Measurements from ENCODE around the gene DQX1.

The DQX1 gene

DNA sequence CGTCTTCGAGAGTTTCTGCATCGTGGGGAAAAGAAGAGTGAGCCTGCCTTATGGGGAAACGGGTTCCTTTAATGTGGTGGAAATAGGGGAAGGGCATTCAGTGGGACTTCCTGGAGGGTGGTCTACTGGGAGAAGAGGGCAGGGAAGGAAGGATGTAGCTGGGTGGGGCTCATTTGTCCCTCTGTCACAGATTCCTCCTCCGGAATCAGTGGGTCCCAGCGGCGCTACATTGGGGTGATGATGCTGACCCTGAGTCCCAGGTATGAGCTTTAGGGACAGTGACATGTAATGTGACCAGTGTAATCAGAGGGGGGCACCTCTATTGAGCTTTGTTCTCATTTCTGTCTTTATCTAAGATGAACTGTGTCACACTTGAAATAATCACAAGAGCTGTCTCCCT lies 5.6 kb upstream of the DQX1 start:
- no peak for DNase-seq (ENCODE audit: low read depth in 2 of 2)

DNA sequence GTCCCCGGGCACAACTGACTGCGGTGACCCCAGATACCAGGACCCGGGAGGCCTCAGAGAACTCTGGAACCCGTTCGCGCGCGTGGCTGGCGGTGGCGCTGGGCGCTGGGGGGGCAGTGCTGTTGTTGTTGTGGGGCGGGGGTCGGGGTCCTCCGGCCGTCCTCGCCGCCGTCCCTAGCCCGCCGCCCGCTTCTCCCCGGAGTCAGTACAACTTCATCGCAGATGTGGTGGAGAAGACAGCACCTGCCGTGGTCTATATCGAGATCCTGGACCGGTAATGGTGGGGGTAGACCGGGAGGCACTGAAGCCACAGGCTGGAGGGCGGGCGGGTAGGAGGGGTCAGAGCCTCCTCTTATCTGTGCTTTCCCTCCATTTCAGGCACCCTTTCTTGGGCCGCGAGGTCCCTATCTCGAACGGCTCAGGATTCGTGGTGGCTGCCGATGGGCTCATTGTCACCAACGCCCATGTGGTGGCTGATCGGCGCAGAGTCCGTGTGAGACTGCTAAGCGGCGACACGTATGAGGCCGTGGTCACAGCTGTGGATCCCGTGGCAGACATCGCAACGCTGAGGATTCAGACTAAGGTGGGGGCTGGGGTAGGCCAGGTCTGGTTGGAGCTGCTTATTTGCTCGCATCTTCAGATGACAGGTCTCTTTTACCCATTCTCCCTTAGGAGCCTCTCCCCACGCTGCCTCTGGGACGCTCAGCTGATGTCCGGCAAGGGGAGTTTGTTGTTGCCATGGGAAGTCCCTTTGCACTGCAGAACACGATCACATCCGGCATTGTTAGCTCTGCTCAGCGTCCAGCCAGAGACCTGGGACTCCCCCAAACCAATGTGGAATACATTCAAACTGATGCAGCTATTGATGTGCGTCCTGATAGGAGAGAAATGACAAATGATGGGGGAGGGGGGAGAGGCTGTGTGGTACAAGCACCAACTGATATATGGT lies 4.5 kb upstream of the DQX1 start:
- no peak for DNase-seq (ENCODE audit: low read depth in 2 of 2)

DNA sequence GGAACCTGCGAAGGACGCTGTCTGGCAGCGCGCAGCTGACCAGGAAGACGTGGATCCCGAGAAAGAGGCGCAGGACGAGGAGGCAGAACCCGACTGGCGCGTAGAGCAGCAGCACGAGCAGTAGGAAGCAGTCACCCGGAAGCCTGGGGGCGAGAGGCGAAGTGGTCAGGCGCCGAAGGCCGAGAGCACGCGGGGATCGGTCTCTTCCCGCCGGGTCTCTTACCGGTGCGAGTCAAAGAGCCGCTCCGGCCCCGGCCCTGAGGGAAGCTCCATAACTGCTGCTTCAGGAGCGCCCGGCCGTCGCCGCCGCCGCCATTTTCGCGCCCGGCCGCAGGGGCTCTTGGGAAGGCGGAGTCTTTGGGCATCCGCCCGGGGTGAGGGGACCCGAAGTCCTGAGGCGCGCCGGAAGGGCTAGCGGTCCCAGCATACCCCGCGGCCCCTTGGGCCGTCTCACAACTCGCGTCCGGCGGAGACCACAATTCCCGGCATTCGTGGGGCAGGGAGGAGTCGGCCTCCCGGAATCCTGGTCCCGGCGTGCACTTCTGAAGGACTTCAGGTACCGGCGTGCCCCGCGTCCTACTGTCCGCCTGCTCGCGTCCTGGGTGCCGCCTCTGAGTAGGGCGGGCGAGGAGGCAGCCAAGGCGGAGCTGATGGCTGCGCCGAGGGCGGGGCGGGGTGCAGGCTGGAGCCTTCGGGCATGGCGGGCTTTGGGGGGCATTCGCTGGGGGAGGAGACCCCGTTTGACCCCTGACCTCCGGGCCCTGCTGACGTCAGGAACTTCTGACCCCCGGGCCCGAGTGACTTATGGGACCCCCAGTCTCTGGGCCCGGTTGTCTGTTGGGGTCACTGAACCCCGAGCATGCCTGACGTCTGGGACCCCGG lies 3.6 kb upstream of the DQX1 start, which contains the start of the genes AUP1 and HTRA2:
TSS of gene AUP1 (minus strand) at position 350 of the 882 bp plus-strand sequence. CDS start at position 273, 77 bp downstream.
TSS of gene HTRA2 (plus strand) at position 577 of the 882 bp plus-strand sequence. CDS start at position 651, 74 bp downstream.
- peak; percentile 64 to 74 for DNase-seq (ENCODE audit: low read depth in 2 of 2)

DNA sequence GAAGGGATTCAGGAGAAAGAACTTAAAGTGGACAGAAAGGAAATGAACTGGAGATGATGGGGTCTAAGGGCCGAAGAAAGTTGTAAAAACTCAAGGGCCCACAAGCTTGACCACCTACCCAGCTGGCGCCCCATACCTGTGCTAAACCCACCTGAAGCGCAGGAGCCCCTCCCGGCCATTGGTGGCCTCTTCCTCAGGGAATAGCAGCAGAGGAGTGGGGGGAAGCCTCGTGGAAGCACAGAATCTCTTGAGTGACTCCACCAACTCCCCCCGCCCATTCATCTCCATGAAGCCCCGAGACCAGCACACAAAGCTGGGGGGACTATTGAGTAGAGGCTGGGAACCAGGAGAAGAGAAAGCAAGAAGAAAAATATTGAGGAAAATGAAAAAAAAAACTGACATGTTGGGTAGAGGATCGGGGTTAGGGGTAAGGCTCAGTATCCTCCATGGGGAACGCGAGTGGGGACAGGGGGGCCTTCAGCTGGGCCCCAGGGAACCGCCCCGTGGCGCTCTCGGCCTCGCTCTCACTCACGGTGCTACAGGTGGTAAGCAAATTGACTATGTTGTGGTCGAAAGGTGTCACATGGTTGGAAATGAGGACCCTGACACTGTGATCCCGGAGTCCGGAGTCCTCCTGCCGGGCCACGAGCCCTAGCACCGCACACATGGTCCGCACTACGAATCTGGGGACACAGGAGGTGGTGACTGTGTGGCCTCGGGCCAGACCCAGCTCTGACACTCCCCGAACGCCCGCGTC lies 2.7 kb upstream of the DQX1 start:
- no peak for DNase-seq (ENCODE audit: low read depth in 2 of 2)

DNA sequence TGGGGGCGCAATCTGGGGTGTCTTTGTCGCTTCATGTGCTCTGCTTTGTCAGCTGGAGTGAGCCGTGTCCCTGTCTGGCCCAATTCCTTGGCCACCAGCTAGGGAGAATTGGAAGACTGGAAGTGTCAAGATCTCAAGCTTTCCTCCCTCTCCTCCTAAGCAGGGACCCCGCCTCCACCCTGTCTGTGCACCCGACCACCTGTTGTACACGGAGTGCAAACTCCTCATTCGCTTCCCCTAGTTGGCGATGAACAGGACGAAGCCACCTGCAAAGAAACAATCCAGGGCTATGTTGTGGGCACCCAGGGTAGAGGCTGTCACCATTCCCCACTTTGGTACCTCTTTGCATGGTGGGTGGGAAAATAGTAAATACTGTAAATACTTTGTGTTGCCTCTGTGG lies 1.7 kb upstream of the DQX1 start:
- DNase-seq (ENCODE audit: low read depth in 2 of 2) = no peak

DNA sequence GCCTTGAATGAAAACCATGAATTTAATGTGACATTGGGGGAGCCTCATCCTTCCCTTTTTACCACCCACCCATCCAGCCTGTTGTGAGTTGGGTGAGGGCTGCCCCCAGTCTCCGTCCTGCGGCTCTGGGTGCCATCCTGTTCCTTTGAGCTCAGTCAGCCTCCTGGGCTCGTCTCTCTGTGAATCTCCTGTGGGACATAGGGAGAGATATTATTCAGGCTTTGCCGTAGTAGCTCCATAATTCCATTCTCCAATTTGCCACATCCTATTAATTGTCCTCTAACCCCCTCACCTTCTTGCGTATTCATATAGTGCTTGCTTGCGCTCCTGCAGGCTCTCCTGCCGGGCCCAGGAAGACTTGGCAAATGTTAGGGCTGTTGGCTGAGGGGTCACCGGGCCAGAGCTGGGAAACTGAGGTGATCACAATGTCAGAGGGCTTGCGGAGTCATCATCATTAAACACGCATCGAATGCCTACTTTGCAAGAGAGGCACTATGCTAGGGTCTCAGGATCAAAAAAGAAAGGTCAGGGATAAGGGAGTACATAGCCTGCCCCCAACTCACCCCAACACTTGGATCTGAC lies 709 bp upstream of the DQX1 start:
- no peak for DNase-seq (ENCODE audit: low read depth in 2 of 2)

DNA sequence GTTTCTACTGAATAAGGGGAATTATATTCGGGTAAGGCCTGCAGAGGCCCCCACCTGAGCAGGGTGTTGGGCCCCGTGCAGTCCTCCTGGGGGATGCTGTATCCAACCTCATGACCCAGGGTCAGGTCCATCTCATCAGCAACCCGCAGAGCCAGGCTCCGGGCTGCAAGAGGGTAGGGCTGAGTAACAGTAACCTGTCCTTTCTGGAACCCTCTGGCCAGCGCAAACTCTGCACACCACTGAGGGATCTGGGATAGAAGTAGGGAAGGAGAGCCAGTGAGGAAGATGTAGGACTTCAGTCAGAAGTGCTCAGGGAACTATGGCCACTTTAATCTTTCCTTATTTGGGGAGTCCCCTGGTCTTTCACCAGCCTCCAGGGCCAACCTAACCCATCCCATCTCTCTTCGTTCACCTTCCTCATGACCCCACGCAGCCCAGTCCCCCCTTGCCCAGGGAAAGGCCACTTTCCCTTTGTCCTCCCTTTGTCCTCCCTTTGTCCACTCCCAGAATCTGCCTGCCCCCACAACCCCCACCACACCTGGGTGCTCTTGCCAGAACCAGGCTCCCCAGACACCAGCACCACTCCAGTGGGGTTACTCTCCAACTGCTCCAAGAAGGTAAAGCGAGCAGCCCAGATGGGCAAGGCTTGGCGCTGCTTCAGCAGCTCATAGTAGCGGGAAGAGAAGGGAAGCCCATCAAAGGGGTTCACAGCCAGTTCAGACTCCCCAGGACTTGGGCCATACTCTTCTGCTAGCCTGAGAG lies 895 bp downstream of the DQX1 start:
- no peak for DNase-seq (ENCODE audit: low read depth in 2 of 2)

DNA sequence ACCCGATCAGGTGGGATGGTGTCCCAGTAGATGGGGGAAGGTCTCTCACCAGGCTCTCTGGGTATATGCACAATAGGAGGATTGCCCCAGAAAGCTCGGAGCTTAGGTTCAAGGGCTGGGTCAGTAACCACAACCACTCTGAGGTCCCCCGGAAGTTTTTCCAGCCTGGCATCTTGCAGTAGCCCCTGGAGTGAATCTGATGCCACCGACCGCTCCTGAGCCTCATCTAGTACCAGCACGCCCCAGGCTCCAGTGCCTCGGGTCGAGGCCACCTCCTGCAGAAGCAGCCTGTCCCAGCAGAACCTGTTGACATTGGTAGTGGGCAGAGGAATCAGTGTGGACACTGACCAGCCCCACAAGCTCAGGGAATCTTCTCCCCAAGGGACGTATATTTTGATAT lies 2.0 kb downstream of the DQX1 start:
- DNase-seq (ENCODE audit: low read depth in 2 of 2) = no peak

DNA sequence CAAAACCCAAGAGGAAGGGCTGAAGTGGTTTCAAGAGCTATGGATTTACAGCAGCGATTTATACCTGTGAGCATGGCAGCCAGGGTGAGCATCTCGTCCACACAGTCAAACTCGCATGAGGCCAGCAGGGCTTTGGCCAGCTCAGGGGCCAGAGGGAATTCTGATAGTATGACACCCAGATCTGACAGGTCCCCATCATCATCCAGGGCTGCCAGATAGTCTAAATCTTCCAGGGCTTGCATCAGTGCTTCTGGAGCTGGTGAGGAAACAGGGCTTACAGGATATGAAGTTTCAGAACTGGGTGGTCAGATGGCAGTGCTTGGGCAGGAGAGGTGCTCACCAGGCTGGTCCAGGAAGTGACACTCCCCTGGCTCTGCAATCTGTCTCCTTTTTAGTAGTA lies 3.5 kb downstream of the DQX1 start:
- DNase-seq (ENCODE audit: low read depth in 2 of 2) = no peak

DNA sequence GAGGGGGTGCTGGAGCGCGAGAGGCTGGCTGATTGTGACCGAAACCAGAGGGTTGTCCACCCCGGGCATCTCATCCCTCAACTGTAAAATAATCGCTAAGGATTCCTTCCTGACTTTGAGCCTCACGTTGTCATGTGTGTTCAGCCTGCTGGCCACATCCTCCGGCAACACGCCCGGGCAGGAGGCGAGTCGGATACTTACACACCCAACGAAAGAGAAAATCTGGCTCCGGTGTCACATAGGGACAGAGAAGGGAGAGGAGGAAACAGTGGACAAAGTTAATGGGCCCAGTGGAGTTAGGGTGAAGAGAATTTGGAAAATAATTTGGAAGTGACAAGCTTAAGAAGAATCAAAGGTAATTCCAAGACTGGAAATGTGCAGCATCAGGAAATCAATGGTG lies 9.4 kb downstream of the DQX1 start:
- DNase-seq (ENCODE audit: low read depth in 2 of 2) = no peak

DNA sequence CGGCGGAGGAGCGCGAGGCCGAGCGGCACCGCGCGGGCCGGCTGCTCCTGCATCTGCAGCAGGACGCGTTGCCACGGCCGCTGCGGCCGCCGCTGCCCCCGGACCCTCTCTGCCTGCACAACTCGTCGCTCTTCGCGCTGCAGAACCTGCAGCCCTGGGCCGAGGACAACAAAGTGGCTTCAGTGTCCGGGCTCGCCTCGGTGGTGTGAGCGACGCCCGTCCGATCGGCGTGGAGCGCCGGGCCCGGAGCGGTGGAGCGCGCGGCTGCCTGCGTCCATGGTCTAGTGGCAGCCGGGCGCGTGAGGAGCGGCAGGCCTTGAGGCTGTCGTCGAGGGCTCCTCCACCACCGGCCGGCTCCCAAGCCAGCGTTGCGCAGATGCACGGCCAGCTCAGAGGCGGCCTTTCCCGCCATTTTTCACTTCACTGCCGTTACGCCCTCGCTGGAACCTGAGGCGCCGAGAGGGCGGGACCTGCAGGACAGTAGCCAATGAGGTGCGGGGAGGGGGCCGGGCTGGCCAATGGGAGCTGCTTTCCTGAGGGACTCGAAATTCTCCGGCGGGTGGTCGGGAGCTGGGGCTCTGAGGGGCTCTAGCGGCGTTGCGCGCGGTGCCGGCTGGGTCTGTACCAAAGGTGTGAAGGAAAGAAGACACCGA lies 9.9 kb downstream of the DQX1 start:
- DNase-seq (ENCODE audit: low read depth in 2 of 2) = peak in 1 of 2 donors; percentile 62

DNA sequence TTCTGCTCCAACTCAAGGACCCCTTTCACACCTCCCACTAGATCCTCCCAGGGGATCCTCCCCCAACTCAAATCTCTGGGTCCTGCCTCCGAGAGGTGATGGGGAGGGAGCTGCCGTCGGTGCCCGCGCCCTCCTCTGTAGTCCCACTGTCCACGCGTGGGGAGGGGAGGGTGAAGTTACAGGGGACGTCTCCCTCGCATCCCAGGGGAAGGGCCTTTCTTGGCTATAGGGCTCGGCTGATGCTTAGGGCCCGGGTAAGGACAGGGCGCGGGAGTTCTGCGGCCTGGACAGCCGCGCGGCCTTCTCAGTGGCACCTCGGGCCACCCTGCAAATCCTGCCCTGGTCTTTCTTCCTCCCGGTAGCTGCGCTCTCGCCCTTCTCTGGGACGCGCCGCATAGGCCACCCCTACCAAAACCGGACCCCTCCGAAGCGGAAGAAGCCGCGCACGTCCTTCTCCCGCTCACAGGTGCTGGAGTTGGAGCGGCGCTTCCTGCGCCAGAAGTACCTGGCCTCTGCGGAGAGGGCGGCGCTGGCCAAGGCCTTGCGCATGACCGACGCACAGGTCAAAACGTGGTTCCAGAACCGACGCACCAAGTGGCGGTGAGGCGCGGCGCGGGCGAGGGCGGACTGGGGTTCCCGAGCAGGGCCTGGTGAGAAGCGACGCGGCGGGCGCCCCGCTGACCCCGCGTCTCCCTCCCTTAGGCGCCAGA lies 10.6 kb downstream of the DQX1 start:
- DNase-seq (ENCODE audit: low read depth in 2 of 2) = no peak

DNA sequence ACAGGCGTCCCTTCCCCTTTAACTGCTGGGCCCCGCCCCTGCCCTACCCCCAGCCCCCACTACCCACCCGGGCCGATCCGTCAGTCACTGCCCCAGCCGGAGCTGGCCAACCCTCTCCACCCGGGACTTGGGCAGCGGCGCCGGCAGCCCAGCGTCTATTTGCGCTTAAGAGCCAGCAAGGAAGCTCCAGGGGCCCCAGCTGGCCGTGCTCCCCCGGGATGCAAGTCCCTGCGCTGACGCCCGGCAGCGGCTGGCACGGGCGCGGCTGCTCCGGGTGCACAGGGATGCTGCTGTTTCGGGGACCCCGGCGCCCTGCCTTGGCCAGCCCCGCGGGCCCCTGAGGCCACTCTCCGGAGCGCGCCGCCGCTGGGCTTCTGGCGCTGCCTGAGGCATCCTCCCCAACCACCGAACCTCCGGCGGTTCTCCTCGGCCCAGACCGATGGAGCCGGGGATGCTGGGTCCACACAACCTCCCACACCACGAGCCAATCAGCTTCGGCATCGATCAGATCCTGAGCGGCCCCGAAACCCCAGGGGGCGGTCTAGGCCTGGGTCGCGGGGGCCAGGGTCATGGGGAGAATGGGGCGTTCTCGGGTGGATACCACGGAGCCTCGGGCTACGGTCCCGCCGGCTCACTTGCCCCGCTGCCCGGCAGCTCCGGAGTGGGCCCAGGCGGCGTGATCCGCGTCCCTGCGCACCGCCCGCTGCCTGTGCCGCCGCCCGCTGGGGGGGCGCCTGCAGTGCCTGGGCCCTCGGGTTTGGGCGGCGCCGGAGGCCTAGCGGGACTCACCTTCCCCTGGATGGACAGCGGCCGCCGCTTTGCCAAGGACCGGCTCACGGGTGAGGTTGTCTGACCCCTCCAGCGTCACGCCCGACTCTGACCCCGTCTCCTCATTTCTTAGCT lies 11.4 kb downstream of the DQX1 start, which contains the start of gene TLX2:
TSS of gene TLX2 (plus strand) at position 83 of the 903 bp plus-strand sequence. CDS start at position 440, 357 bp downstream.
- no peak for DNase-seq (ENCODE audit: low read depth in 2 of 2)

DNA sequence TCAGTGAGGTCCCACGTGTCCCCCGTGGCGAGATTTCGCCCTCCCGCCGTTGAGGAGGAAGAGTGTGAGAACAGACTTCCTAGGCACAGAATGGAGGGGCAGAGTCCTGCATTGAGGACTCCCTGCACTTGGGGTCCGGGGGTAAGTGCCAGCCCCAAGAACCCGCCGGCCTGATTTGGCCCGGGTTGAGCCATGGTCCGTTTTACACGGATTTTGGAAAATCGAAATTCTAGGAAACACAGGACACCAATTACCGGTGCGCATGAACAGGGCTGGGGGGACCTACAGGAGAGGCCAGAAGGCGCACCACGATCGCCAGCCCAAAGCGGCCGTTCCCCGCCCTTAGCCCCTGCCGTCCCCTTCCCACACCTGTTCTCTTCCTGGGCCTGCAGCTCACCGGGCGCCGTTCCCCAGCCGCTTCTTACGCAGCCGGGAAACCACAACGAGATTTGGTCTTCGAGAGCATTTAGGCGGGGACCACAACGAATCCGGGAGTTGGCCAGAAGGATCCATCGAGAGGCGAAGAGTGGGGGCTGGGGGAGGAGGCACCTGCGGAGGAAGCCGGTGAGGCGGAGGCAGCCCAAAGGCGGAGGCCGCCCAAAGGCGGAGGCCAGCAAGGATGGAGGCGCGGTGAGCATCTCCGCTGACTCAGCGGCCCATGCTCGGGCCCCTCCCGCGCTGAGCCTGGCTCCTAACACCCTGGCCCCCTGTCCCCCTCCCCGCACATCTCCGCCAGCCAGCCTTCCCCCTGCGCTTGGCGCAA lies 12.2 kb downstream of the DQX1 start:
- DNase-seq (ENCODE audit: low read depth in 2 of 2) = no peak

DNA sequence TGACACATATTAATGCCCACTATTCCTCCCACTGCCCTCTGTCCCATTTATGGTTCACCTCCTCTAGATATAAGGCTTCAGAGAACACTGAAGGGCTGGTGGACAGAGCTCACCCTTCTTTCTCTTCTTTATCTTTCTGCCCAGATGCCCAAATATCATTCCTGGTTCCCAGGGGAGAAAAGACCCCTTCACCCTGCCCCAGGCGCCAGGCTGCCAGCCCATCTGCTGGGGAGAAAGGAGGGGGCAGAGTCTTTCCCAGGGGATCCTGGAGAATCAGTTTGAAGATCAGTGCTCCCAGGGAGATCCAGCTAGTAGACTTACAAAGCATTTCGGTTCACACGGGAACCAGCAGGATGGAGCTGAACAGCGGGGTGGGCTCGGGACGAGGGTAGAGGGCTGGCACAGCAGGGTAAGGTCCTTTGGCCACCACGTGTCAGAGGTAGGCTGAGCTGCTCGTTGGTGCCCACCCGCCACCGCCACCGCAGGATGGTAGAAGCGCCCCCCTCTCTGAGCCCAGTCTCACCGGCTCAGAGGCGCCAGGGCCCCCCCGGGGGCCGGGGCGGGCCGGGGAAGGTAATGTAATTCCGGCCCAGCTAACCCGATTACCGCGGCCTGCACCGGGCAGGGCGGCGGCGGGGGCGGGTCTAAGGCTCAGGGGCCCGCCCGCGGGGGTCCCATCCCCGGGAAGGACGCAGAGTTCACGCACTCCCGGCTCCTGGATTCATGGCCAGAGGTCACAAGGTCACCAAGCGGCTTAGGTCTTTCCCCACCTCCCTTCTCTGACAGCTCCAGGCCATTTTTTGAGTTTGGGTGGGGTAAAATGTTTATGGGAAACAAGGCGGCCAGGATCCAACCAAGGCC lies 13.1 kb downstream of the DQX1 start:
- DNase-seq (ENCODE audit: low read depth in 2 of 2) = no peak
